Measurements from ENCODE around the gene UBAC2. TPM values are rescaled to one million over a fixed set of nuclear protein-coding genes. Genes with fewer than 3 reads are reported as not detected.

The UBAC2 gene
- polyA plus RNA-seq, 3 donors: 59.6 to 113 (median 96.7) TPM

- no peak overlapping the region for H3K4me2 ChIP-seq (replicated peaks; ENCODE audit: extremely low read depth, low read length, poor library complexity, severe bottlenecking)
Observed at GRCh38 chr13:99264051-99264450, 63.4 kb downstream of the UBAC2 start.

GRCh38 chr13:99265162-99265800 is 64.6 kb downstream of the UBAC2 start:
- WGBS (ENCODE audit: insufficient coverage): 73% methylated on average over 1 of the region's 8 CpGs
- H3K79me2 ChIP-seq (ENCODE audit: insufficient read depth, low read length): peaks cover 83% of the 10 kb centered on the region
- H3K9ac ChIP-seq (ENCODE audit: insufficient read depth, low read length, poor library complexity, severe bottlenecking): no peak overlapping the region

More at GRCh38 chr13:99264051-99264450, 63.4 kb downstream of the UBAC2 start:
- Mint-ChIP-seq H3K4me1 (peaks cover 55% of the 10 kb centered on the region), H3K9me3 (no peaks in the 10 kb centered on the region), H3K27ac (peak overlapping the region in 5 of 7 donors; percentile 13 to 87 (median 76)), H3K4me3 (no peak overlapping the region), H3K27me3 (ENCODE audit: low read depth in 3 of 3) (no peaks in the 10 kb centered on the region), H3K36me3 (peaks cover 43 to 53% of the 10 kb centered on the region in 2 donors)
- Histone ChIP-seq H2AFZ (ENCODE audit: insufficient read depth, low read depth, low read length, poor library complexity, severe bottlenecking) (no peak overlapping the region), H4K20me1 (ENCODE audit: insufficient read depth, low read length) (peaks cover 3% of the 10 kb centered on the region), H3K27me3 (ENCODE audit: control insufficient read depth in 2 of 2, insufficient read depth in 2 of 2, low read length in 2 of 2) (no peaks in the 10 kb centered on the region), H3K4me1 (ENCODE audit: control insufficient read depth in 1 of 2, insufficient read depth in 2 of 2, low read length in 2 of 2) (peaks cover 31 to 49% of the 10 kb centered on the region in 2 donors), H3K27ac (ENCODE audit: low read depth in 1 of 2, low read length in 2 of 2) (peak overlapping the region; percentile 9 to 52), H3K79me2 (ENCODE audit: insufficient read depth, low read length) (peaks cover 92% of the 10 kb centered on the region), H3K9me3 (replicated peaks in 1 of 2; ENCODE audit: control insufficient read depth in 1 of 2, insufficient read depth in 1 of 2, low read length in 2 of 2) (no peaks in the 10 kb centered on the region), H3K9ac (ENCODE audit: insufficient read depth, low read length, poor library complexity, severe bottlenecking) (no peak overlapping the region), H3K4me3 (replicated peaks in 1 of 3; ENCODE audit: low read depth in 2 of 3, low read length in 3 of 3) (no peak overlapping the region), H3K36me3 (replicated peaks in 1 of 2; ENCODE audit: control insufficient read depth in 1 of 2, insufficient read depth in 2 of 2, low read length in 2 of 2) (peaks cover 7 to 31% of the 10 kb centered on the region in 2 donors)
- WGBS (ENCODE audit: insufficient coverage): no CpG with 5 or more reads among the region's 1 CpG
- DNase-seq: peak in 2 of 3 donors; percentile 33 to 44
- intact Hi-C loops (cut with micrococcal nuclease): loop anchor here (2.0 to 10.0 kb wide), 4 partner anchors 37 to 173 kb away; no protein-coding TSS in a partner anchor
- TF ChIP-seq CTCF (IDR thresholded peaks at IDR 0.05): no peak

More at GRCh38 chr13:99265162-99265800, 64.6 kb downstream of the UBAC2 start:
- Histone ChIP-seq H3K9me3 (replicated peaks in 1 of 2; ENCODE audit: control insufficient read depth in 1 of 2, insufficient read depth in 1 of 2, low read length in 2 of 2) (no peaks in the 10 kb centered on the region), H2AFZ (ENCODE audit: insufficient read depth, low read depth, low read length, poor library complexity, severe bottlenecking) (no peak overlapping the region), H3K36me3 (replicated peaks in 1 of 2; ENCODE audit: control insufficient read depth in 1 of 2, insufficient read depth in 2 of 2, low read length in 2 of 2) (peaks cover 7 to 31% of the 10 kb centered on the region in 2 donors), H3K4me3 (replicated peaks in 1 of 3; ENCODE audit: low read depth in 2 of 3, low read length in 3 of 3) (no peak overlapping the region), H3K4me1 (ENCODE audit: control insufficient read depth in 1 of 2, insufficient read depth in 2 of 2, low read length in 2 of 2) (peaks cover 24 to 45% of the 10 kb centered on the region in 2 donors), H3K27ac (ENCODE audit: low read depth in 1 of 2, low read length in 2 of 2) (no peak overlapping the region), H3K4me2 (replicated peaks; ENCODE audit: extremely low read depth, low read length, poor library complexity, severe bottlenecking) (no peak overlapping the region), H3K27me3 (ENCODE audit: control insufficient read depth in 2 of 2, insufficient read depth in 2 of 2, low read length in 2 of 2) (no peaks in the 10 kb centered on the region), H4K20me1 (ENCODE audit: insufficient read depth, low read length) (peaks cover 3% of the 10 kb centered on the region)
- Mint-ChIP-seq H3K4me3 (no peak overlapping the region), H3K27ac (peak overlapping the region in 2 of 7 donors; percentile 7 to 73), H3K27me3 (ENCODE audit: low read depth in 3 of 3) (peaks cover 0 to under 1% (median 0%) of the 10 kb centered on the region in 3 donors), H3K9me3 (no peaks in the 10 kb centered on the region), H3K36me3 (peaks cover 38 to 45% of the 10 kb centered on the region in 2 donors), H3K4me1 (peaks cover 50% of the 10 kb centered on the region)
- intact Hi-C loops (cut with micrococcal nuclease): loop anchor here (2.0 to 10.0 kb wide), 4 partner anchors 86 to 172 kb away; no protein-coding TSS in a partner anchor
- DNase-seq: no peak
- TF ChIP-seq CTCF (IDR thresholded peaks at IDR 0.05): no peak

All from CD14-positive monocyte (primary cell).